AG09319 (cell line): ENCODE results near the gene KCNA10.

Experiments used
- DNase-seq: peaks from one replicate; pipeline ENCODE4 v3.0.0-alpha.2; 2010; ENCODE audit warnings: low read depth; ENCODE audit errors: extremely low read depth
- TF ChIP-seq, protein P1 (sequence below): IDR thresholded peaks from 2 replicates; pipeline ENCODE4 v1.5.1; 2011; ENCODE audit warnings: low read depth, mild to moderate bottlenecking, inconsistent platforms, low read length, moderate library complexity

Gene KCNA10

GRCh38 chr1:110471131-110471530, 47.8 kb downstream of the KCNA10 start:
- DNase-seq, result no peak
- TF ChIP-seq, protein P1, sequence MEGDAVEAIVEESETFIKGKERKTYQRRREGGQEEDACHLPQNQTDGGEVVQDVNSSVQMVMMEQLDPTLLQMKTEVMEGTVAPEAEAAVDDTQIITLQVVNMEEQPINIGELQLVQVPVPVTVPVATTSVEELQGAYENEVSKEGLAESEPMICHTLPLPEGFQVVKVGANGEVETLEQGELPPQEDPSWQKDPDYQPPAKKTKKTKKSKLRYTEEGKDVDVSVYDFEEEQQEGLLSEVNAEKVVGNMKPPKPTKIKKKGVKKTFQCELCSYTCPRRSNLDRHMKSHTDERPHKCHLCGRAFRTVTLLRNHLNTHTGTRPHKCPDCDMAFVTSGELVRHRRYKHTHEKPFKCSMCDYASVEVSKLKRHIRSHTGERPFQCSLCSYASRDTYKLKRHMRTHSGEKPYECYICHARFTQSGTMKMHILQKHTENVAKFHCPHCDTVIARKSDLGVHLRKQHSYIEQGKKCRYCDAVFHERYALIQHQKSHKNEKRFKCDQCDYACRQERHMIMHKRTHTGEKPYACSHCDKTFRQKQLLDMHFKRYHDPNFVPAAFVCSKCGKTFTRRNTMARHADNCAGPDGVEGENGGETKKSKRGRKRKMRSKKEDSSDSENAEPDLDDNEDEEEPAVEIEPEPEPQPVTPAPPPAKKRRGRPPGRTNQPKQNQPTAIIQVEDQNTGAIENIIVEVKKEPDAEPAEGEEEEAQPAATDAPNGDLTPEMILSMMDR, result no peak
